ENCODE measurements around the gene LTC4S. TPM values are rescaled to one million over a fixed set of nuclear protein-coding genes. Genes with fewer than 3 reads are reported as not detected.

LTC4S gene
- polyA plus RNA-seq, 2 of the 4 experiments (the other 2 are of a cell fraction): not detected

DNA sequence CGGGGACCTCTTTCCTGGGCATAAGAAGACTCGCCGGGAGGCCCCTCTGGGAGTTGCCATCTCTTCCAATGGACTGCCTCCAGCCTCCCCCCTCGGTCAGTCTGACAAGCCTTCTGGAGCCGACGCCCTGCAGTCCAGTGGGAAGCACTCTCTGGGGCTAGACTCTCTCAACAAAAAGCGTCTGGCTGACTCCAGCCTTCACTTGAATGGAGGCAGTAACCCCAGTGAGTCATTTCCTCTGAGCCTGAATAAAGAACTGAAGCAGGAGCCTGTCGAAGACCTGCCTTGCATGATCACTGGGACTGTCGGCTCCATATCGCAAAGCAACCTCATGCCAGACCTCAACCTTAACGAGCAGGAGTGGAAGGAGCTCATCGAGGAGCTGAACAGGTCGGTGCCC, 28.4 kb upstream of the LTC4S start:
- Histone ChIP-seq H3K9me3 (no peaks in the 10 kb centered on the region), H3K4me3 (no peak overlapping the region), H3K4me2 (peak overlapping the region; percentile 32; the same call in 1 of the 3 replicates), H3K27ac (peak overlapping the region; percentile 30 to 74; a peak in 4 of 6 replicates), H3K4me1 (peaks cover 42% of the 10 kb centered on the region)
- DNase-seq (ENCODE audit: low read depth in 1 of 2, low spot score in 1 of 2) (peak in 1 of 2 experiments; percentile 23), FAIRE-seq (no peak), ATAC-seq (peak in 1 of 2 experiments; percentile 23; a peak in 2 of 6 replicates)
- ChIA-PET POLR2A (no interaction called here), CTCF (interaction anchor here (0.6 to 5.5 kb wide), 6 partner anchors 10 to 36 kb away, joined by 3 to 48 read pairs (median 14); partner anchors contain the start of gene LTC4S)
- 60% methylated on average over 13 of the region's 13 CpGs for WGBS (ENCODE audit: missing lambda C conversion rate)
- TF ChIP-seq JUN (IDR thresholded peaks at IDR 0.05) (no peak), KDM5A (IDR thresholded peaks at IDR 0.05) (no peak), CBX8 (IDR thresholded peaks at IDR 0.05) (no peak), HDAC2 (IDR thresholded peaks at IDR 0.05) (no peak), GATA3 (IDR thresholded peaks at IDR 0.05; ENCODE audit: borderline replicate concordance) (no peak), RARB (CRISPR knock-in tag; IDR thresholded peaks at IDR 0.05) (no peak), HOXA7 (CRISPR knock-in tag; IDR thresholded peaks at IDR 0.05) (no peak)

DNA sequence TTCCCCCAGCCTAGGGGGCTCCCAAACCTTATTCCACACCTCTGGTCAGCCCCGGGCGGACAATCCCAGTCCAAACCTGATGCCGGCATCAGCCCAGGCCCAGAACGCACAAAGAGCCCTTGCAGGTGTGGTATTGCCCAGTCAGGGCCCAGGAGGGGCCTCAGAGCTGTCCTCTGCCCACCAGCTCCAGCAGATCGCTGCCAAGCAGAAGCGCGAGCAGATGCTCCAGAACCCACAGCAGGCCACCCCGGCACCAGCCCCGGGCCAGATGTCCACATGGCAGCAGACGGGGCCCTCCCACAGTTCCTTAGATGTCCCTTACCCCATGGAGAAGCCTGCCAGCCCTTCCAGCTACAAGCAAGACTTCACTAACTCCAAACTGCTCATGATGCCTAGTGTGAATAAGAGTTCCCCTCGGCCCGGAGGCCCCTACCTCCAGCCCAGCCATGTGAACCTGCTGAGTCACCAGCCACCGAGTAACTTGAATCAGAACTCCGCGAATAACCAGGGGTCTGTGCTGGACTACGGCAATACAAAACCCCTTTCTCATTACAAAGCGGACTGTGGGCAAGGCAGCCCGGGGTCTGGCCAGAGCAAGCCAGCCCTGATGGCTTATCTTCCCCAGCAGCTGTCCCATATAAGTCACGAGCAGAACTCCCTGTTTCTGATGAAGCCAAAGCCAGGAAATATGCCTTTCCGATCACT, 27.6 kb upstream of the LTC4S start:
- no peak for ATAC-seq
- WGBS (ENCODE audit: missing lambda C conversion rate): 83% methylated on average over 20 of the region's 20 CpGs
- Histone ChIP-seq H3K4me1 (peaks cover 42% of the 10 kb centered on the region), H3K27ac (peak overlapping the region; percentile 30 to 74; a peak in 5 of 6 replicates), H3K9me3 (no peaks in the 10 kb centered on the region), H3K4me2 (peak overlapping the region; percentile 19; the same call in 1 of the 3 replicates), H3K4me3 (no peak overlapping the region)
- FAIRE-seq: no peak
- no peak for DNase-seq (ENCODE audit: low read depth in 1 of 2, low spot score in 1 of 2)
- TF ChIP-seq MAZ (IDR thresholded peaks at IDR 0.05; ENCODE audit: borderline replicate concordance, low read depth, low read length) (no peak), MAFK (IDR thresholded peaks at IDR 0.05; ENCODE audit: partially characterized antibody) (peak; percentile 5), FOSL2 (IDR thresholded peaks at IDR 0.05) (no peak), FOSL2 (CRISPR knock-in tag; IDR thresholded peaks at IDR 0.05) (no peak), FOSB (CRISPR knock-in tag; IDR thresholded peaks at IDR 0.05) (no peak), BCL3 (IDR thresholded peaks at IDR 0.05) (no peak), ELK1 (IDR thresholded peaks at IDR 0.05; ENCODE audit: low read depth, low read length) (no peak), ESRRA (IDR thresholded peaks at IDR 0.05; ENCODE audit: borderline replicate concordance, low read length) (no peak)
- ChIA-PET CTCF (interaction anchor here (0.6 to 5.5 kb wide), 5 partner anchors 12 to 35 kb away, joined by 3 to 48 read pairs (median 3); partner anchors contain the start of gene LTC4S), POLR2A (interaction anchor here (0.7 kb wide), 1 partner anchor 29 kb away, joined by 10 read pairs; no protein-coding TSS in a partner anchor)

- FAIRE-seq (no peak), DNase-seq (ENCODE audit: low read depth in 1 of 2, low spot score in 1 of 2) (no peak), ATAC-seq (no peak)
- POLR2A ChIA-PET: interaction anchor here (0.7 kb wide), 1 partner anchor 29 kb away, joined by 10 read pairs; no protein-coding TSS in a partner anchor
- CTCF ChIA-PET: interaction anchor here (1.2 to 5.5 kb wide), 5 partner anchors 13 to 35 kb away, joined by 3 to 48 read pairs (median 8); partner anchors contain the start of gene LTC4S
- H3K4me2 ChIP-seq: peak overlapping the region; percentile 19; the same call in 1 of the 3 replicates
- H3K4me3 ChIP-seq: no peak overlapping the region
- H3K4me1 ChIP-seq: peaks cover 40% of the 10 kb centered on the region
- peak overlapping the region; percentile 30 to 74; a peak in 4 of 6 replicates for H3K27ac ChIP-seq
- WGBS (ENCODE audit: missing lambda C conversion rate): 86% methylated on average over 12 of the region's 12 CpGs
- no peaks in the 10 kb centered on the region for H3K9me3 ChIP-seq
- TF ChIP-seq TP53 (CRISPR knock-in tag; IDR thresholded peaks at IDR 0.05) (no peak), KDM1A (IDR thresholded peaks at IDR 0.05; ENCODE audit: low read depth) (no peak), HDAC2 (IDR thresholded peaks at IDR 0.05) (no peak), RARB (CRISPR knock-in tag; IDR thresholded peaks at IDR 0.05) (no peak), NFE2L2 (conservative IDR thresholded peaks at IDR 0.05; ENCODE audit: low read length) (no peak), RFX5 (IDR thresholded peaks at IDR 0.05) (no peak), GATA3 (IDR thresholded peaks at IDR 0.05; ENCODE audit: borderline replicate concordance) (no peak), CHD2 (IDR thresholded peaks at IDR 0.05; ENCODE audit: low read length, partially characterized antibody) (no peak), JUNB (IDR thresholded peaks at IDR 0.05) (no peak), ZNF302 (CRISPR knock-in tag; IDR thresholded peaks at IDR 0.05) (no peak), HES2 (IDR thresholded peaks at IDR 0.05) (no peak), NR3C1 (IDR thresholded peaks at IDR 0.05) (no peak), EHMT2 (IDR thresholded peaks at IDR 0.05; ENCODE audit: low read depth) (no peak), PHF8 (IDR thresholded peaks at IDR 0.05; ENCODE audit: borderline replicate concordance, low read depth) (no peak), USF2 (IDR thresholded peaks at IDR 0.05) (no peak), BHLHE40 (IDR thresholded peaks at IDR 0.05; ENCODE audit: low read depth, low read length) (no peak)
- TF ChIP-seq, protein P1, sequence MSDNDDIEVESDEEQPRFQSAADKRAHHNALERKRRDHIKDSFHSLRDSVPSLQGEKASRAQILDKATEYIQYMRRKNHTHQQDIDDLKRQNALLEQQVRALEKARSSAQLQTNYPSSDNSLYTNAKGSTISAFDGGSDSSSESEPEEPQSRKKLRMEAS (IDR thresholded peaks at IDR 0.05): no peak
- TF ChIP-seq, protein P2, sequence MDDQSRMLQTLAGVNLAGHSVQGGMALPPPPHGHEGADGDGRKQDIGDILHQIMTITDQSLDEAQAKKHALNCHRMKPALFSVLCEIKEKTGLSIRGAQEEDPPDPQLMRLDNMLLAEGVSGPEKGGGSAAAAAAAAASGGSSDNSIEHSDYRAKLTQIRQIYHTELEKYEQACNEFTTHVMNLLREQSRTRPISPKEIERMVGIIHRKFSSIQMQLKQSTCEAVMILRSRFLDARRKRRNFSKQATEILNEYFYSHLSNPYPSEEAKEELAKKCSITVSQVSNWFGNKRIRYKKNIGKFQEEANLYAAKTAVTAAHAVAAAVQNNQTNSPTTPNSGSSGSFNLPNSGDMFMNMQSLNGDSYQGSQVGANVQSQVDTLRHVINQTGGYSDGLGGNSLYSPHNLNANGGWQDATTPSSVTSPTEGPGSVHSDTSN (IDR thresholded peaks at IDR 0.05): no peak
These were observed 26.9 kb upstream of the LTC4S start for GRCh38 chr5:179766726-179767455.
